GM12878 (cell line): ENCODE data around the gene MAGI2. TPM values are rescaled to one million over a fixed set of nuclear protein-coding genes. Genes with fewer than 3 reads are reported as not detected.
"Not testable (repeated sequence)": the region's sequence is repeated elsewhere in the genome, so short reads cannot be mapped to it uniquely, and the experiment has no call there.

ENCODE experiments used
- ATAC-seq: fragments of 200-7000 bp; cut with Tn5 transposase; 3 replicates; pipeline ENCODE4 v1.9.1; 2020; ENCODE audit warnings: mild to moderate bottlenecking, moderate library complexity
- BruUV-seq: library from RNA; stranded (reverse); fragments of 400-500 nt; replicated peaks from 2 replicates; lab custom pipeline; 2021; lab: Mats Ljungman, UMichigan
- CTCF ChIA-PET: fragments of 300-600 bp; sonication (Branson Sonifier 250); formaldehyde crosslinking; extraction: SDS; loops from one replicate; lab custom pipeline; 2021; ENCODE audit warnings: inconsistent platforms; lab: Yijun Ruan, JAX
- POLR2A ChIA-PET: fragments of 350-600 bp; formaldehyde crosslinking; extraction: SDS; loops from one replicate; lab custom pipeline; 2021; ENCODE audit warnings: inconsistent platforms; lab: Charles Lee
- RAD21 ChIA-PET: fragments of 300-600 bp; sonication (Branson Sonifier 250); formaldehyde crosslinking; loops from one replicate; lab custom pipeline; 2023; ENCODE audit warnings: antibody characterized with exemption; ENCODE audit not compliant: unreplicated experiment; lab: Charles Lee
- SMC1A ChIA-PET: fragments of 300-600 bp; sonication (Branson Sonifier 250); formaldehyde crosslinking; loops from one replicate; lab custom pipeline; 2023; ENCODE audit not compliant: unreplicated experiment, uncharacterized antibody; lab: Charles Lee
- DNase-seq: peaks from one replicate; pipeline ENCODE4 v3.0.0-alpha.2; 2011; ENCODE audit warnings: low read depth, low spot score
- FAIRE-seq: peaks from 3 replicates; lab custom pipeline; 2011; peaks lifted over from hg19 to GRCh38; lab: Jason Lieb, UNC
- H2AFZ ChIP-seq: 2 replicates; pipeline ENCODE4 v1.6.0; 2011; ENCODE audit warnings: low read depth, low read length, control low read depth; ENCODE audit not compliant: control insufficient read depth
- H3K27ac ChIP-seq: 2 replicates; pipeline ENCODE4 v1.5.1; 2011; ENCODE audit warnings: control low read depth; ENCODE audit not compliant: control insufficient read depth, insufficient read depth
- H3K27me3 ChIP-seq, 2 experiments: replicated peaks in 1 of 2; 2 replicates each; pipeline versions ENCODE4 v1.6.0 to v1.6.1; 2011; ENCODE audit warnings: low read length in 1 of 2; ENCODE audit not compliant: control insufficient read depth in 2 of 2, insufficient read depth in 2 of 2
- H3K36me3 ChIP-seq, 2 experiments: 2 replicates each; pipeline ENCODE4 v1.5.1; 2011; ENCODE audit warnings: low read length in 1 of 2; ENCODE audit not compliant: control insufficient read depth in 2 of 2, insufficient read depth in 2 of 2
- H3K4me1 ChIP-seq: 2 replicates; pipeline ENCODE4 v1.6.1; 2011; ENCODE audit warnings: mild to moderate bottlenecking, low read length, moderate library complexity, mixed read lengths; ENCODE audit not compliant: control insufficient read depth, insufficient read depth
- H3K4me2 ChIP-seq: 2 replicates; pipeline ENCODE4 v1.6.0; 2011; ENCODE audit warnings: control low read depth; ENCODE audit not compliant: control insufficient read depth, insufficient read depth
- H3K4me3 ChIP-seq: fragments of 200-600 bp; sonication (generic); 2 replicates; pipeline ENCODE4 v1.5.1; 2016
- H3K79me2 ChIP-seq: 2 replicates; pipeline ENCODE4 v1.6.0; 2011; ENCODE audit warnings: low read length; ENCODE audit not compliant: control insufficient read depth, insufficient read depth
- H3K9ac ChIP-seq: 2 replicates; pipeline ENCODE4 v1.8.0; 2011; ENCODE audit warnings: low read length, control low read depth, mixed read lengths; ENCODE audit not compliant: control insufficient read depth, insufficient read depth
- H3K9me3 ChIP-seq: replicated peaks from 3 replicates; pipeline ENCODE4 v1.5.1; 2011; ENCODE audit warnings: mild to moderate bottlenecking, low read length; ENCODE audit not compliant: control insufficient read depth, insufficient read depth
- H4K20me1 ChIP-seq: 2 replicates; pipeline ENCODE4 v1.6.0; 2011; ENCODE audit not compliant: control insufficient read depth, insufficient read depth
- CREB1 ChIP-seq: IDR thresholded peaks from 2 replicates; pipeline ENCODE4 v1.6.1; 2012; ENCODE audit warnings: low read depth, mild to moderate bottlenecking, inconsistent platforms
- HCFC1 ChIP-seq: fragments of 150-350 bp; IDR thresholded peaks from 2 replicates; pipeline ENCODE4 v1.6.1; 2014; ENCODE audit warnings: low read length
- HSF1 ChIP-seq: fragments of 150-350 bp; IDR thresholded peaks from 2 replicates; pipeline ENCODE4 v1.6.1; 2014; ENCODE audit warnings: mild to moderate bottlenecking, low read depth, low read length
- IRF4 ChIP-seq: IDR thresholded peaks from 2 replicates; pipeline ENCODE4 v1.6.1; 2011; ENCODE audit warnings: low read depth, low read length
- MYC ChIP-seq: IDR thresholded peaks from 2 replicates; pipeline ENCODE4 v1.6.1; 2011; ENCODE audit warnings: mild to moderate bottlenecking, low read length, moderate library complexity, inconsistent platforms; ENCODE audit not compliant: insufficient read depth, insufficient replicate concordance, insufficient read length, severe bottlenecking
- NBN ChIP-seq: fragments of 450-650 bp; IDR thresholded peaks from 2 replicates; pipeline ENCODE4 v1.6.1; 2016
- NR2C1 ChIP-seq: fragments of 450-650 bp; IDR thresholded peaks from 2 replicates; pipeline ENCODE4 v1.6.1; 2017; ENCODE audit warnings: antibody characterized with exemption, mild to moderate bottlenecking, moderate library complexity
- WGBS: methylation state at CpG from one replicate; pipeline ENCODE4 v1.1.6; 2016; ENCODE audit warnings: low lambda C conversion rate; ENCODE audit not compliant: insufficient replicate concordance, insufficient coverage; ENCODE audit errors: missing lambda C conversion rate; 5-methylcytosine and 5-hydroxymethylcytosine counted together
- in situ Hi-C: fragments of 300-500 bp; cut with MboI; formaldehyde crosslinking; loops from 9 replicates; pipeline ENCODE4 v1.14.3; 2018; ENCODE audit warnings: mixed read lengths
- intact Hi-C: fragments of 100-400 bp; cut with micrococcal nuclease; formaldehyde crosslinking; loops from one replicate; pipeline ENCODE4 v1.14.2; 2022; ENCODE audit not compliant: unreplicated experiment
- polyA plus RNA-seq, 11 experiments: library from polyadenylated mRNA; depleted of rRNA in 4 of 11; unstranded in 6 of 11; stranded (reverse) in 5 of 11; fragments of >200 nt; fragmentation: Nextera tagmentation in 4 of 11; fragmentation: Illumina TruSeq in 1 of 11; extraction: Ambion mirVana in 4 of 11; extraction: Trizol in 1 of 11; gene quantifications; 1 replicate in 1 of 11; 2 replicates in 10 of 11; pipeline versions ENCODE4 v1.2.1 to v1.2.3, GENCODE V29; 2011 to 2016; ENCODE audit warnings: inconsistent platforms in 2 of 11, missing spikeins in 2 of 11, low read depth in 1 of 11
- total RNA-seq, 4 experiments: library from RNA; depleted of rRNA in 3 of 4; stranded (reverse); fragments of >200 nt in 3 of 4; fragmentation: Illumina TruSeq in 1 of 4; extraction: Trizol in 1 of 4; gene quantifications; 2 replicates each; pipeline versions ENCODE4 v1.2.1 to v1.2.3, GENCODE V29; 2013 to 2021

MAGI2 gene
- total and polyA plus RNA-seq, 10 of the 15 experiments (the other 5 are each of a cell fraction or from before 2014, with no cell fraction given) = 0.01 to 0.31 (median 0.05) TPM; not detected in 2

GRCh38 chr7:79078273-79078672 lies 375.2 kb downstream of the MAGI2 start:
- 0% methylated on average over 1 of the region's 1 CpG for WGBS
- Histone ChIP-seq H3K79me2 (no peaks in the 10 kb centered on the region), H2AFZ (no peak overlapping the region), H3K4me3 (no peak overlapping the region), H3K9me3 (no peaks in the 10 kb centered on the region), H3K4me1 (no peaks in the 10 kb centered on the region)
- intact Hi-C loops = no loop called here
- CTCF ChIA-PET = no interaction called here
- no peak for ATAC-seq
- no peak for TF ChIP-seq NR2C1
- TF ChIP-seq HSF1 = no peak
- no peak for TF ChIP-seq CREB1
- TF ChIP-seq MYC = no peak
- TF ChIP-seq NBN = no peak
- TF ChIP-seq IRF4 = no peak
- no peak for TF ChIP-seq HCFC1
- TF ChIP-seq, all 136 proteins: peak for 0
- Histone ChIP-seq H3K4me2 (no peak overlapping the region), H3K9ac (no peak overlapping the region), H3K27me3 (no peaks in the 10 kb centered on the region), H3K27ac (no peak overlapping the region), H4K20me1 (no peaks in the 10 kb centered on the region), H3K36me3 (no peaks in the 10 kb centered on the region)
- RAD21 ChIA-PET = no interaction called here
- SMC1A ChIA-PET = no interaction called here
- in situ Hi-C loops = no loop called here
- no TSS peak for BruUV-seq
- POLR2A ChIA-PET = interaction anchor here (0.5 kb wide), 1 partner anchor 767 kb away, joined by 4 read pairs; no protein-coding TSS in a partner anchor
- FAIRE-seq = no peak
- DNase-seq = no peak

DNA sequence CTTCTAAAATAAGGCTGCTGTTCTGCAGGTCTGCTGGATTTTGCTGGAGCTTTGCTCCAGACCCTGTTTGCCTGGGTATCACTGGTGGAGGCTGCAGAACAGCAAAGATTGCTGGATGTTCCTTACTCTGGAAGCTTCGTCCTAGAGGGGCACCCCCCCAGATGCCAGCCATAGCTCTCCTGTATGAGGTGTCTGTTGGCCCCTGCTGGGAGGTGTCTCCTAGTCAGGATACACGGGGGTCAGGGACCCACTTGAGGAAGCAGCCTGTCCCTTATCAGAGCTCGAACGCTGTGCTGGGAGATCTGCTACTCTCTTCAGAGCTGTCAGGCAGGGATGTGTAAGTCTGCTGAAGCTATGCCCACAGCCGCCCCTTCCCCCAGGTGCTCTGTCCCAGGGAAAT lies 382.3 kb downstream of the MAGI2 start:
- H3K27me3 ChIP-seq, POLR2A ChIA-PET, in situ Hi-C loops, H3K27ac ChIP-seq, SMC1A ChIA-PET, H3K9ac ChIP-seq, H3K9me3 ChIP-seq, BruUV-seq, H3K79me2 ChIP-seq, FAIRE-seq, H2AFZ ChIP-seq, H3K4me2 ChIP-seq, RAD21 ChIA-PET, intact Hi-C loops, H3K36me3 ChIP-seq, DNase-seq, H3K4me1 ChIP-seq, H3K4me3 ChIP-seq, ATAC-seq, H4K20me1 ChIP-seq: not testable (repeated sequence)
- WGBS = 0% methylated on average over 5 of the region's 5 CpGs
- CTCF ChIA-PET = interaction anchor here (0.6 kb wide), 1 partner anchor 126 kb away, joined by 3 read pairs; no protein-coding TSS in a partner anchor
